T-helper 2 cell treated with Interferon-gamma antibody and Interleukin-4, amounts not matched to agents 100 ng/mL and 5 ng/mL, for 36 hours (primary cell): ENCODE data around the gene WNT10A. TPM values are rescaled to one million over a fixed set of nuclear protein-coding genes. Genes with fewer than 3 reads are reported as not detected.

Experiments
- intact Hi-C: fragments of 100-400 bp; cut with micrococcal nuclease; formaldehyde crosslinking; loops from one replicate; pipeline ENCODE4 v1.15.1; 2023
- total RNA-seq: library from RNA; stranded (reverse); gene quantifications from 2 replicates; pipeline ENCODE4 v1.2.3, GENCODE V29; 2022

WNT10A gene
- total RNA-seq, 1 donor from 2014 or later = 0.16 TPM

- intact Hi-C loops = loop anchor here (1.0 to 5.0 kb wide), 2 partner anchors 22 to 106 kb away; no protein-coding TSS in a partner anchor
Observed at GRCh38 chr2:218876562-218877219, 4.0 kb upstream of the WNT10A start.

GRCh38 chr2:218877331-218877730 lies 3.3 kb upstream of the WNT10A start:
- intact Hi-C loops = loop anchor here (5.0 kb wide), 1 partner anchor 105 kb away; no protein-coding TSS in a partner anchor

- intact Hi-C loops = loop anchor here (5.0 kb wide), 1 partner anchor 104 kb away; no protein-coding TSS in a partner anchor
Observed at GRCh38 chr2:218877891-218878290, 2.8 kb upstream of the WNT10A start.

GRCh38 chr2:218878486-218878885 lies 2.2 kb upstream of the WNT10A start:
- intact Hi-C loops = loop anchor here (5.0 kb wide), 1 partner anchor 104 kb away; no protein-coding TSS in a partner anchor

- intact Hi-C loops = loop anchor here (5.0 kb wide), 1 partner anchor 103 kb away; no protein-coding TSS in a partner anchor
Observed at GRCh38 chr2:218878926-218879761, 1.5 kb upstream of the WNT10A start.

- intact Hi-C loops = loop anchor here (1.0 to 5.0 kb wide), 2 partner anchors 13 to 103 kb away; no protein-coding TSS in a partner anchor
Observed at GRCh38 chr2:218879776-218880101, 913 bp upstream of the WNT10A start.

- intact Hi-C loops = loop anchor here (1.0 kb wide), 1 partner anchor 11 kb away; no protein-coding TSS in a partner anchor
Observed at GRCh38 chr2:218880859-218881594, 375 bp downstream of the WNT10A start.

GRCh38 chr2:218881744-218882460 lies 1.2 kb downstream of the WNT10A start:
- intact Hi-C loops = no loop called here

GRCh38 chr2:218882461-218882816 lies 1.8 kb downstream of the WNT10A start:
- intact Hi-C loops = no loop called here

- intact Hi-C loops = no loop called here
Observed at GRCh38 chr2:218882866-218883366, 2.3 kb downstream of the WNT10A start.

- intact Hi-C loops = no loop called here
Observed at GRCh38 chr2:218883491-218884490, 3.1 kb downstream of the WNT10A start.

GRCh38 chr2:218884519-218884918 lies 3.9 kb downstream of the WNT10A start:
- intact Hi-C loops = no loop called here

GRCh38 chr2:218885981-218886947 lies 5.6 kb downstream of the WNT10A start:
- intact Hi-C loops = no loop called here

- intact Hi-C loops = no loop called here
Observed at GRCh38 chr2:218887079-218887478, 6.4 kb downstream of the WNT10A start.

- intact Hi-C loops = no loop called here
Observed at GRCh38 chr2:218888341-218888740, 7.7 kb downstream of the WNT10A start.

- intact Hi-C loops = no loop called here
Observed at GRCh38 chr2:218889937-218890336, 9.3 kb downstream of the WNT10A start.

GRCh38 chr2:218890369-218890768 lies 9.7 kb downstream of the WNT10A start:
- intact Hi-C loops = no loop called here
